GM12875 (cell line): ENCODE results near the gene PHC3.

Experiments
- H3K4me3 ChIP-seq: one replicate; pipeline ENCODE4 v1.5.1; 2011; ENCODE audit warnings: low read depth, low read length, control low read depth
- TF ChIP-seq, protein P1 (sequence below): IDR thresholded peaks from 2 replicates; pipeline ENCODE4 v1.5.1; 2011; ENCODE audit warnings: low read depth, mild to moderate bottlenecking, control low read depth, inconsistent platforms, low read length, moderate library complexity, borderline replicate concordance; ENCODE audit not compliant: insufficient read depth

The PHC3 gene

DNA sequence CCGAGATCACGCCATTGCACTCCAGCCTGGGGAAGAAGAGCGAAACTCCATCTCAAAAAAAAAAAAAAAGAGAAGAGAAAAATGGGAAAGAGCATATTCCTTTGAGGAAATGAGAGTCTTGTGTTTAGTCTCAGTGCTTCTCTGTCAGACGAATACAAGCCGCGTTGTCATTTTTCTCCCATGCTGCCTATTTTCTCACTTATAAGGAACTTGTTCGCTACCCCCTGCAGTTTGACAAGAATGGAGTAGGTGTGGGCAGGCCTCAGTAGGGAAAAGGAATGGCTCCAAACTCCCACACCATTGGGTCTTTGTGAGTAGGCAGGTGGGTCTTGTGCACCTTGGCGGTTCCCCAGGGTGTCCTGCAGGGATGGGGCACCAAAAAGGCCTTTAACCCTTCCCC, 137.3 kb downstream of the PHC3 start:
- peak overlapping the region; percentile 6 for H3K4me3 ChIP-seq
- TF ChIP-seq, protein P1, sequence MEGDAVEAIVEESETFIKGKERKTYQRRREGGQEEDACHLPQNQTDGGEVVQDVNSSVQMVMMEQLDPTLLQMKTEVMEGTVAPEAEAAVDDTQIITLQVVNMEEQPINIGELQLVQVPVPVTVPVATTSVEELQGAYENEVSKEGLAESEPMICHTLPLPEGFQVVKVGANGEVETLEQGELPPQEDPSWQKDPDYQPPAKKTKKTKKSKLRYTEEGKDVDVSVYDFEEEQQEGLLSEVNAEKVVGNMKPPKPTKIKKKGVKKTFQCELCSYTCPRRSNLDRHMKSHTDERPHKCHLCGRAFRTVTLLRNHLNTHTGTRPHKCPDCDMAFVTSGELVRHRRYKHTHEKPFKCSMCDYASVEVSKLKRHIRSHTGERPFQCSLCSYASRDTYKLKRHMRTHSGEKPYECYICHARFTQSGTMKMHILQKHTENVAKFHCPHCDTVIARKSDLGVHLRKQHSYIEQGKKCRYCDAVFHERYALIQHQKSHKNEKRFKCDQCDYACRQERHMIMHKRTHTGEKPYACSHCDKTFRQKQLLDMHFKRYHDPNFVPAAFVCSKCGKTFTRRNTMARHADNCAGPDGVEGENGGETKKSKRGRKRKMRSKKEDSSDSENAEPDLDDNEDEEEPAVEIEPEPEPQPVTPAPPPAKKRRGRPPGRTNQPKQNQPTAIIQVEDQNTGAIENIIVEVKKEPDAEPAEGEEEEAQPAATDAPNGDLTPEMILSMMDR: no peak

DNA sequence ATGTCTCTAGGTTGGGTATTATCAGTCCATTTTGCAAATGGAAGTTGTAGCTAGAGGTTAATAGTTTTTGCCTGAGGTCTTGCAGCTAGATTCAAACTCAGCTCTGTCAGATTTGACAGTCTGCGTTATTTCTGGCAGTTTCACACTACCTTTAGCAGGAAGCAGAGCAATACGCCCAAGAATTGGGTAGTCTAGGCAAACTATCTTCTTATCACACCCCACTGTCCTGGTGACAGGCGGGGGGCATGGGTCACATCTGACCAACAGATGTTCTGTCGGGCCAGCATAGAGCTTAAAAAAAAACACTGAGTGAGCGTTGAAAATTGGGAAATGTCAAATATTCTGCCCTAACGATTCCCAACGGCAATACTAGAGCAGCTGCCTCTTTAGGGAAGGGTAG, 138.0 kb downstream of the PHC3 start:
- TF ChIP-seq, protein P1: no peak
- peak overlapping the region; percentile 16 for H3K4me3 ChIP-seq

DNA sequence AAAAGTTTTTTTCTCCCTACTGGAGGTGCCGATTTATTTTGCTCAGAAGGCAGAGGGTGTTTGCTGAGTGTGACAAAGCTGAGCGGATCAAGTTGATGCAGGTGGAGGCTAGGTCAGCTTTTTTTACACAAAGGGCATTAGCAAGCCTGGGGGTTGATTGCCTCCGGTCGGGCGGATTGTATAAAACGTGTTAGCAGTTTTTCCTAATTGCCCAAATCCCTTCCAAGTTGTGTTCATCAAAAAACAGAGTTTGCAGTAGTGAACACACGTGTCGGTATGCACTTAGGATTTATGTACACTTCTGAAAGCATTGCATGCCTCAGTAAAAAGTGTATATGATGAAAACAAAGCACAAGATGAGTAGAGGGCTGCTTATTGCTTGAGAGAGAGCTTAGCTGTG, 141.1 kb downstream of the PHC3 start:
- TF ChIP-seq, protein P1: no peak
- peak overlapping the region; percentile 8 for H3K4me3 ChIP-seq

DNA sequence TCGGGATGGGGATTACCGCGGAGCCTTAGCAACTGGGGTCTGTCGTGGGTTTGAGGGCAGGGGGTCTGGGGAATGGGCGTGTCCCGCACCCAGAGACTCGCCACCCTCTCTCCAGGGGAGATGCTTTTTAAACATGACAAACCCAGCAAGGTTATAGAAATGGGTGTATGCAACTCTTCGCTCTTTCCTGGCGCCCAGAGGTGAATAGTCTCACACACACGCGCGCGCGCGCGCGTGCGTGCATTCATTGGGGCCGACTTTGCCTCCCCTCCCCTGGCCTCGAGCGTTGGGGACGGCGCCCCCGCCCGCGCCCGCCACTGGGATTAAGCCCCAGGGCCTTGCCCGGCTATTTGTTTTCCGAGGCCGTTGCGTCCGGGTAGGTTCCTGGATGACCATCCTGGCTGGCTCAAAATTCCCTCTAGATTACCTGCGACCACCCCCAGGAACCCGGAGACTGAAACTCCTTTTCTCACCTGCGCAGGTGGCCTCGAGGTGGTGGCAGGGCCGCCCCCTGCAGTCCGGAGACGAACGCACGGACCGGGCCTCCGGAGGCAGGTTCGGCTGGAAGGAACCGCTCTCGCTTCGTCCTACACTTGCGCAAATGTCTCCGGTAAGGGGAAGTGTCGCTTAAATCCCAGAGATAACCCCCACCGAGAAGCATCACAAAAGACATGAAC, 143.0 kb downstream of the PHC3 start:
- peak overlapping the region; percentile 87 for H3K4me3 ChIP-seq
- TF ChIP-seq, protein P1: peak; percentile 42; the same call in 1 of the 2 replicates
